GM18526 (cell line): ENCODE results near the gene TEP1.
A peak's percentile ranks its signal among the peaks of the same experiment; 100 is the strongest.

Experiments
- POLR2A ChIP-seq: IDR thresholded peaks from 3 replicates; pipeline ENCODE4 v1.6.1; 2011; ENCODE audit not compliant: insufficient read length; ENCODE audit errors: extremely low read depth

TEP1 gene

DNA sequence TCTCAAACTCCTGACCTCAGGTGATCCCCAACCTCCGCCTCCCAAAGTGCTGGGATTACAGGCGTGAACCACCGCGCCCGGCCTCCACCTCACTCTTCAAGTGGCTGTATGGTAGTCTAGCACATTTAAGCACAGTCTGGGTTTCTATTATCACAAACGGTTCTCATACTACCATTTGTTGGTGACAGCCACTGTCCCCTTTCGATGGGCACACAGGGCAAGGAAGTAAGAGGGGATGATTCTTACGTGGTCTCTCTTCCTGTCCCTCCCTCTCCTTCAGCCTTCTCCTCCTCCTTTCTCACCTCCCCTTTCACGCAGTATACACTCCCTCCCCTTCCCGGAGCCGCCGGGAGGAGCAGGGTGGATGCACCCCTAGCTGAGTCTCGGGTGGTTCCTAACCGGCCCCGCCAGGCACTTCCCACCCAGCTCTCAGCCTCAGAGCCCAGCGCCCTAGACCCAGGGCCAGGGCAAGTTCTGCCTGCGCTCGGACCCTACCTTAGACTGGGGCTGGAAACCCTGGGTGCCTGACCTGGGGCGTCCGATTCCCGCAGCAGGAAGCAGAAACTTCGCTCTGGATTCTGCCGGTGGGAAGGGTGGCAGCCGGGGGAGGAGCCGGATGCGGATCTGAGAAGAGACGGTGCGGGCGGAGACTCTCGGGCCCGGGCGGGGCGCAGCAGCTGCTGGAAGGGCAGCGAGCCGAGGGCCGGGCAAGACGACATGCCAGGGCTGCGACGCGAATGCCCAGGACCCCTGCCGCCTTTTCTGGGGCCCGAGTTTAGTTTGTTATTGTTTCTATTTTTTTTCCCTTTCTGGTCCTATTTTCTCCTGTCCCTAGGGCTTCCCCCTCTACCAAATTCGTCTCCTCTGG lies at the start of gene TEP1:
Gene TEP1, minus strand, starts transcription at position 626 of the 868 bp plus-strand sequence. CDS start 5,062 bp downstream, outside the sequence.
- peak; percentile 78 for TF ChIP-seq POLR2A

DNA sequence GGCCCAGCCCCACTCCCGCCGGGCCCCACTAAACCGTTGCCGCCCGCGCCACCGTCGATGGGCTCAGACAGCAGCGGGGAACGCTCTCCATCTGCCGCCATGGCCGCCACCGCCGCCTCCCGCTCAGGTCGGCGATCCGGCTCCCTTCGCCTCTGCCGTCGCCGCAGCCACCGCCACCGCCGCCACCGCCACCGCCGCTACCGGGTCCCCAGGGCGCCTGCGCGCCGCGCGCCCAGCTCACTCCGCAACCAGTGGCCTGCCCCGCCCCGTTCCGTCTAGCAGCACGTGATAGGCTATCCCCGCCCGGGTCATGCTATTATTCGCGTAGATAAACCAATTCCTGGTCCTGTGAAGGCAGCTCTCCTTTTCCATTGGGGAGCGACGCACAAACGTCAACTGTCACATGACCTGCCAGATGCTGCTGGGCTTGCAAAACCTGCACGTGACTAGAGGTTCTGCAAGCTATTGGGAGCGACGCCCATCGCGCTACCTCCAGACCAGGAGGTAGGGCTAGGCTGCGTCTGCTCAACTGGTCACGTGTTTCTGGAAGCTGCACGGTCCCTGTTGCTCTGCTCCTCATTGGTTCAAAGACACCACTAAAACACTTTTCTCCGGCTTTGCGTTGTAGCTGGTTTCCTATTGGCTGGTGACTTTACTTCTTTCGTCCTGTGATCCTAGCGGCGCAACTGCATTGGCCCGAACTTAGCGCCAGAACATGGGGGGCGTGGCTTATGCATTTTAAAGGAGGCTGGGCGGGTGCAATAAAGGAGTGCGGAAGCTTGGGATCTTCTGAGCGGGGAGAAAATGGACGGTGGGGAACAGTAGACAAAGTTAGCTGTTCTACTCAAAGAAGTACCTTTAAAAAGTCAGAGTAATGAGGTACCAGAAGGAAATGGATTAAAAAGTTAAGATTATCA lies 48.2 kb upstream of the TEP1 start, which contains the start of gene PIP4P1:
Gene PIP4P1, minus strand, starts transcription at position 210 of the 917 bp plus-strand sequence. Its CDS starts 109 bp downstream, at position 101.
- peak; percentile 67 for TF ChIP-seq POLR2A

DNA sequence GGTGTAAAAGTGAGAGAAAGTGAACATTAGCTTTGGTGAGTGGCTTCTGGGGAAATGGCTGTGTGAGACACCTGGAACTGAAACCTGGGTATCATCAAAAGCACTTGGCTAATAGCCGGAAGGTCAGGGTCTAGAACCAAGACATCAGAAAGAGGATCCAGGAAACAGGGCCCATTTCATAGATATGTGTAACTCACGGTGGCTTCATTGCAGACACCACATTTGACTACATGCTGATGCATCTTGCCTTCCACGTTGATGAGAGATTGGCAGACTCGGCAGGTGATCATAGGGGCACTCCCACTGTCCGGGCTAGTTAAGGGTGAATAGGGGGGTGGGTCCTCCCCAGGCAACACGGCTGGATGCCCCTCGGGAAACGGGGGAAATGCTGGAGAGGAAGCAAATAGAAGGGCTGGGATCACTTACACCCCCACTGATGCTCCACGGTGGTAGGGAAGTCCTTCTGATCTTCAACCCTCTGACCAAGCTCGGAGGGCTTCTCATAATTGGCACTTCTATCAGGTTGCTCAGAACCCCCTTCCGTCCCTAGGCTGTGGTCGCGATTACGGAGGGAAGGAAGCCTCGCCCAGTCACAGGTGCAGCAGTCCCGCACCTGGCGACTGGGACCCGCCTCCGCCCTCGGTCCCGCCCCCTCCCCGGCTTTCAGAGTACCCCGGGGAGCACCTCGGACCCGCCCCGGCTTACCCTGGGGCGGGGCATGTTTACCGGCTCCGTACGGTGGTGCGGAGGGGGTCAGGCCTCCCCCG lies 47.3 kb upstream of the TEP1 start:
- TF ChIP-seq POLR2A, result no peak

DNA sequence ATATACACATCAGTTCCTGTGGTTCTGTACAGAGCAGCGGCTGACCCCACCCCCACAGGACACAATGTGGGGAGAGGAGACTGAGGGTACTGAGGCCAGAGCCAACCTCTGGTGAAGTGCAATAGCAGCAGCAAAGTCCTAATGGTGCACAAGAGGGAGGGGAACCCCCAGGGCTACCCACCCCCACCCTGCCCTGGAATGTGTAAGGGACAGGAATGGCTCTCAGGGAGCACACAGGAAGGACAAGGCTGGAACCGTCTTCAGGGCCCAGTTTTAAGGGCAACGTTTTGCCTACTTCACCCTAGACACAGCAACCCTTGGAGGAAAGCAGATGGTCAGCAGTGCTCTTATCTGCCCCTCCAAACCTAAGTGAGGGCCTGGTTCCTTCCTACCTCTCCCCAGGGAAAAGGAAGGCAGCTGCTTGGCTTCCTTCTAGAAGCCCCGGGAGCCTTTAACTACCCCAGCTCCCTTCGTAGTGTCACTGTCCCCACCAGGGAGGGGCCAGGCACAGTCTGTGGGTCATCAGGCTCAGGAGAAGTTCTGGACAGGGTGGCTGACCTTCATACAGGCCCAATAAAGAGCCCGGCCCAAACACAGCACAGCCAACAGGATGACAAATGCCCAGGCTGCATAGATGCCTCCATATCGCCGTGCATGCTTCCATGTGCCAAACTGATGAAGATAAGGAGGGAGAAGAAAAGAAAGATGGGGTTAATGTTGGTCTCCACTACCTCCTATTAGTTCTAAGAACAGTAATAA lies 44.9 kb upstream of the TEP1 start:
- TF ChIP-seq POLR2A, result no peak

DNA sequence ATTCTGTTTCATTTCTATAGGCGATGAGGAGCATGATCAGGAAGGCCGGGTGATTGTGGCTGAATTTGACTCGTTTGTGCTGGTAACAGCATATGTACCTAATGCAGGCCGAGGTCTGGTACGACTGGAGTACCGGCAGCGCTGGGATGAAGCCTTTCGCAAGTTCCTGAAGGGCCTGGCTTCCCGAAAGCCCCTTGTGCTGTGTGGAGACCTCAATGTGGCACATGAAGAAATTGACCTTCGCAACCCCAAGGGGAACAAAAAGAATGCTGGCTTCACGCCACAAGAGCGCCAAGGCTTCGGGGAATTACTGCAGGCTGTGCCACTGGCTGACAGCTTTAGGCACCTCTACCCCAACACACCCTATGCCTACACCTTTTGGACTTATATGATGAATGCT lies 43.7 kb upstream of the TEP1 start:
- TF ChIP-seq POLR2A, result no peak

DNA sequence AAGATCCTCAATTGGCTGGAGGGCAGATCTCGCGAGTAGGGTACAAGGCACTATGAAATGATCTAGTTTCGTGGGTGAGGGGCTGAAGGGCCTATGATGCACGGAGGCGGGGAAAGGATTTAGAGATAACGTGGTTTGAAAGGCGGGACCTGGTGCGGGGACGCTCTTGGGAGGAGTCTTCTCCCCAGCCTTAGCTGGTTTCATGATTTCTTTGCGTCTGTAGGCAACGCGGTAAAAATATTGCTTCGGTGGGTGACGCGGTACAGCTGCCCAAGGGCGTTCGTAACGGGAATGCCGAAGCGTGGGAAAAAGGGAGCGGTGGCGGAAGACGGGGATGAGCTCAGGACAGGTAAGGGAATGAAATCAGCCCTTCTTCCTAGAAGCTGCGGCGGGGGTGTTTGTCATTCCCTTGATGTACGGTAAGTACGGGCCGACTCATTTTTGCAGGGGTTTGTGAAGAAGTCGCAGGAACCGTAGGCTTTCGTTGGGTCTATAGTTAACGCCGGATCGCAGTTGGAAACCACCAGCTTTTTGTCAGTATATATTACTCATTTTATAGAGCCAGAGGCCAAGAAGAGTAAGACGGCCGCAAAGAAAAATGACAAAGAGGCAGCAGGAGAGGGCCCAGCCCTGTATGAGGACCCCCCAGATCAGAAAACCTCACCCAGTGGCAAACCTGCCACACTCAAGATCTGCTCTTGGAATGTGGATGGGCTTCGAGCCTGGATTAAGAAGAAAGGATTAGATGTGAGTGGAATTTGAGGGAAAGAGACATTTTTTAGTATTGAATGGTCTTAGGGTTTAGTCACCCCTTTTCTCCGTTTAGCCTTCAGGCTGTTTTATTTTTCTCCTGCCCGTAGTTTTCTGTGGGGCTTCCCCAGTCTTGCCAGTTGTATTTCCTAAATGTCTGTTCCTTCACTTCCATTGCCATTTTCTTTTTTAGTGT lies 42.3 kb upstream of the TEP1 start:
- TF ChIP-seq POLR2A, result no peak

DNA sequence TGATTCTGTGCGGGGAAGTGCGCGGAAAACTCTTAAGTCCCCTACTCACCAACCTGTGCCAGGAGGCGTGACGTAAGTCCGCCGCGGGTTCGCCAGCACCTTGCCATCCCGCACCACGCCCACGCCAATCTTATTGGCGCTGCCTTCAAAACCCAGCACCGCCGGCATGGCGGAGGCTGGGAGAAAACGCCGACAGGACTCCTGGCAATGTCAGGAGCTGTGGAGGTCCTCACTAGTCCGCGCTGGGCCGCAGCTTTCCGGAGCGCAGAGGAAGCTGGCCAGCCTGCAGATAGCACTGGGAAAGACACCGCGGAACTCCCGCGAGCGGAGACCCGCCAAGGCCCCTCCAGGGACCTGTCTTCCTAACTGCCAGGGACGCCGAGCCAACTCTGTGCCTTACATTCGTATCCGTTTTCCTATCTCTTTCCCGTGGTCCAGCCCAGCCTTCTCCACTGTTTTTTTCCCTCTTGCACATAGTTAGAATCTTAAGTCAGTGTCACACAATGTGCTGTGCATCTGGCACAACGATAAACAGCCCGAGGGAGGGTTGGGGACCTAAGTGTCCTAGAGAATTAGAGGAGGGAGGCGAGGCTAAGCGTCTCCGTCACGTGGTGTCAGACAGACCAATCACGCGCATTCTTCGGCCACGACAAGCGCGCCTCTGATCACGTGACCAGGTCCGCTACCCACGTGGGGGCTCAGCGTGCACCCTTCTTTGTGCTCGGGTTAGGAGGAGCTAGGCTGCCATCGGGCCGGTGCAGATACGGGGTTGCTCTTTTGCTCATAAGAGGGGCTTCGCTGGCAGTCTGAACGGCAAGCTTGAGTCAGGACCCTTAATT lies 41.4 kb upstream of the TEP1 start, which contains the start of the genes APEX1 and OSGEP:
Gene APEX1, plus strand, starts transcription at position 711 of the 839 bp plus-strand sequence. CDS start 420 bp downstream, outside the sequence.
Gene OSGEP, minus strand, starts transcription at position 297 of the 839 bp plus-strand sequence. Its CDS starts 129 bp downstream, at position 168.
- peak; percentile 86 for TF ChIP-seq POLR2A

DNA sequence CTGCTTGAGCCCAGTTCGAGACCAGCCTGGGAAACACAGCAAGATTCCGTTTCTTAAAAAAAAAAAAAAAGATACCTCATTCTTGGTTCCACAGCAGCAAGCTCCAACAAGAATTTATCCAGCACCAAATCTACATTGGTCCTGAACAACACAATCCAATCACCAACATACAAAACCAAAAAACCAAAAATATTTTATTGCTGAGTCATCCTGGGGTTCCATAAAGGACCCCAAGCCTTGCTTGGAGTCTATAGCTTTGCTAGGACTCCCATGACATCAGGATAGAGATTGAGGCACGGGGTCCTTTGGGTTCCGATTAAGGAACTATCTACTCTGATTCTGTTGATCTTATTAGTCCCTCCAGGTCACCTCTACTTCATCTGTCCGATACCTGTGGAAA lies 33.6 kb upstream of the TEP1 start:
- TF ChIP-seq POLR2A, result no peak

DNA sequence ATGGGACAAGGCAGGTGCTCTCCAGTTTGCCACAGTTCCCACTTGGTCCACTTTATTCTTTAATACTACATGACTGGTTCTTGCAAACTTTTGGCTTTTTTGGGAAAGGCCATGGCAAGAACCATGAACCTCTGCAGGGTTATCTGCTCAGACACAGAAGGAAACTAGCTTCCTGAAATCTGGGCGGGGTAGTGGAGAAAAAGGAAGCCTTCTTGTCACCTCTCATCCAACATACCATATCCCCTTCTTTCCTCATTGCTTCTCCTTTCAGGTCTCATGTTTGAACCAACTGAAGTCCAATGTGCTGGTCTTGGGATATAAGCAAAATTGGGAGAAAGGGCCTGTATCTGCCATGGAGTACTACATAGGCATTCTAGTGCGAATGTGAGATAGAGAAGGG lies 28.2 kb upstream of the TEP1 start:
- no peak for TF ChIP-seq POLR2A

DNA sequence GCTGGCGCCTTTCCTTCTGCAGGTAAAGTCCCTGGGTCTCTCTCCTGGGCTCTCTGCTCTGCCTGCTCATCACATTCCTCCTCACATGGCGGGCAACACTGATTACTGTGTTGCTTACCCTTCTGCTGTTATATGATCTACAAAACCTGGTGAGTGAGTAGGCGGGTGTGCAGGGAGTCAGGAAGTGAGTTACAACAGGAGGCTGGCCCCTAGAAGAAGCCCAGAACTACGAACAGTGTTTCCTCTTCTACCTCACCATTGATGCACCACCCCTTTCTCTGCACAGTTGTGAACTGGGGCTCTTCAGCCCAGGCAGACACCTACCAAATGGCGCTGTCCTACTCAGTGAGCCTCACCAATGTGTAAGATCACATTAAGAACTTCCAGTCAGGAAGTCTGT lies 27.6 kb upstream of the TEP1 start:
- TF ChIP-seq POLR2A, result no peak

DNA sequence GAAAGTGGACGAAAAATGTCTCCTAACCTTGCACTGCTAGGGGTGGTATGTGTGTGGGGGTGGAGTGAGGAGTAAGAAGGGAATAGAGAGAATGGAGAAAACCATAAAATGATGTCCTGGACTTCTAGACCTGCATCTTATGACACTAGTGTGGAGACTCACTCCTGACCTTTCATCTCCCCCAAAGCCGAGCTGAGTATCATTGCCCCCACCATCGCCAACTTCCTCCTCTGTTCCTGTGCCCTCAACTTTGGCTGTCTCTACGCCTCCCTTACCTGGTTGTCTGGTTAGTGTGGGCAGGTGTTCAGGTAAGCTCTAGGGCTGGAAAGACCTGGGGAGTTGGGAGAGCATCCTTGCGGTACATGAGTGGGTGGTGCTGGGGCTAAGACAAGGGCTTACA lies 27.2 kb upstream of the TEP1 start:
- TF ChIP-seq POLR2A, result no peak

DNA sequence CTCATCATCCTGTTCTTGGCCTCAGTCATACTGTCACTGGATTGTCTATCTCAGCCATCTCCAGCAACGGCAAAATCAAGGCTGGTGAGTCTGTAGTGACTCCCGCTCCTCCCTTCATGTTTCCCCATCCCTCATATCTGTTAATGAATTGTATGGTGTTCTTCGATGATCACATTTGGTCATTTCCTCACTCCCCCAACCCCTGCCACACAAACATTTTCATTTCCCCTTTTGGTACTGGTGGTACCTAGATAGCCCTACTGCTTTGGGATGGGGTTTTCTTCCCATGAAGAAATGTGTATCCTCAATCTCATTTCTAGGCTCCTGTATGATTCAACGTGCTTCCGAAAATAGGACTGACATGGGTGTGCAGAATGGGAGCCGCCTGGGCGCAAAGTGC lies 25.4 kb upstream of the TEP1 start:
- no peak for TF ChIP-seq POLR2A
